H9 (cell line): Measurements from ENCODE around the gene CHMP3. TPM values are rescaled to one million over a fixed set of nuclear protein-coding genes. Genes with fewer than 3 reads are reported as not detected.

ENCODE experiments used
- DNase-seq: peaks from one replicate; pipeline ENCODE4 v3.0.0-alpha.2; 2017
- H2AFZ ChIP-seq: one replicate; pipeline ENCODE4 v1.6.1; 2013; ENCODE audit warnings: mild to moderate bottlenecking, low read length, control low read depth, moderate library complexity
- H2AK5ac ChIP-seq: 2 replicates; pipeline ENCODE4 v1.6.1; 2013; ENCODE audit warnings: low read length, control low read depth, mixed read lengths; ENCODE audit not compliant: insufficient read length
- H2BK120ac ChIP-seq: one replicate; pipeline ENCODE4 v1.6.1; 2013; ENCODE audit warnings: low read depth, mild to moderate bottlenecking, low read length, control low read depth, inconsistent platforms; ENCODE audit not compliant: poor library complexity, severe bottlenecking
- H2BK12ac ChIP-seq: 2 replicates; pipeline ENCODE4 v1.6.1; 2013; ENCODE audit warnings: low read length, control low read depth, mixed read lengths, low read depth; ENCODE audit not compliant: insufficient read length
- H2BK15ac ChIP-seq: 2 replicates; pipeline ENCODE4 v1.6.1; 2013; ENCODE audit warnings: low read depth, low read length, control low read depth
- H2BK20ac ChIP-seq: one replicate; pipeline ENCODE4 v1.6.1; 2013; ENCODE audit warnings: low read depth, mild to moderate bottlenecking, low read length, control low read depth, inconsistent platforms; ENCODE audit not compliant: poor library complexity, severe bottlenecking
- H2BK5ac ChIP-seq: 2 replicates; pipeline ENCODE4 v1.6.1; 2013; ENCODE audit warnings: low read length, control low read depth, mixed read lengths; ENCODE audit not compliant: insufficient read length
- H3K14ac ChIP-seq: 2 replicates; pipeline ENCODE4 v1.6.1; 2013; ENCODE audit warnings: low read length, control low read depth; ENCODE audit not compliant: insufficient read depth
- H3K18ac ChIP-seq: 2 replicates; pipeline ENCODE4 v1.6.1; 2013; ENCODE audit warnings: low read depth, mild to moderate bottlenecking, mixed read lengths, low read length, control low read depth; ENCODE audit not compliant: insufficient read length
- H3K23ac ChIP-seq: 2 replicates; pipeline ENCODE4 v1.6.1; 2013; ENCODE audit warnings: low read length, control low read depth, mixed read lengths, low read depth; ENCODE audit not compliant: insufficient read length
- H3K23me2 ChIP-seq: 2 replicates; pipeline ENCODE4 v1.6.1; 2013; ENCODE audit warnings: low read depth, mild to moderate bottlenecking, mixed read lengths, low read length, control low read depth; ENCODE audit not compliant: insufficient read length, poor library complexity, severe bottlenecking
- H3K27ac ChIP-seq: 2 replicates; pipeline ENCODE4 v1.5.1; 2013; ENCODE audit warnings: low read length, control low read depth, mixed read lengths, low read depth; ENCODE audit not compliant: insufficient read length
- H3K27me3 ChIP-seq: 2 replicates; pipeline ENCODE4 v1.6.1; 2013; ENCODE audit warnings: low read length, control low read depth, inconsistent platforms; ENCODE audit not compliant: insufficient read depth
- H3K4ac ChIP-seq: 2 replicates; pipeline ENCODE4 v1.6.1; 2013; ENCODE audit warnings: low read depth, mild to moderate bottlenecking, control low read depth, inconsistent platforms, low read length, moderate library complexity
- H3K4me1 ChIP-seq: 2 replicates; pipeline ENCODE4 v1.6.1; 2013; ENCODE audit warnings: low read length, control low read depth, inconsistent platforms; ENCODE audit not compliant: insufficient read depth
- H3K4me2 ChIP-seq: 2 replicates; pipeline ENCODE4 v1.6.1; 2013; ENCODE audit warnings: low read length, control low read depth, mixed read lengths; ENCODE audit not compliant: insufficient read length, insufficient read depth
- H3K56ac ChIP-seq: 2 replicates; pipeline ENCODE4 v1.6.1; 2013; ENCODE audit warnings: low read depth, mild to moderate bottlenecking, mixed read lengths, low read length, control low read depth; ENCODE audit not compliant: insufficient read length
- H3K79me1 ChIP-seq: 2 replicates; pipeline ENCODE4 v1.6.1; 2013; ENCODE audit warnings: low read depth, mild to moderate bottlenecking, moderate library complexity, low read length, control low read depth, inconsistent platforms; ENCODE audit not compliant: insufficient read depth, poor library complexity, severe bottlenecking
- H3K79me2 ChIP-seq: 2 replicates; pipeline ENCODE4 v1.6.1; 2013; ENCODE audit warnings: low read length, control low read depth, inconsistent platforms; ENCODE audit not compliant: insufficient read depth
- H3K9ac ChIP-seq: 2 replicates; pipeline ENCODE4 v1.6.1; 2013; ENCODE audit warnings: low read length, control low read depth, mixed read lengths; ENCODE audit not compliant: insufficient read length; ENCODE audit errors: extremely low read depth
- H3K9me3 ChIP-seq: one replicate; pipeline ENCODE4 v1.6.1; 2013; ENCODE audit warnings: low read depth, low read length, inconsistent platforms; ENCODE audit not compliant: control insufficient read depth
- H3T11ph ChIP-seq: one replicate; pipeline ENCODE4 v1.6.1; 2013; ENCODE audit warnings: mild to moderate bottlenecking, low read length, control low read depth, inconsistent platforms
- H4K20me1 ChIP-seq: one replicate; pipeline ENCODE4 v1.6.1; 2013; ENCODE audit not compliant: control insufficient read depth, insufficient read length, insufficient read depth
- H4K5ac ChIP-seq: 2 replicates; pipeline ENCODE4 v1.6.1; 2013; ENCODE audit warnings: low read depth, mild to moderate bottlenecking, mixed read lengths, low read length, control low read depth; ENCODE audit not compliant: insufficient read length
- H4K8ac ChIP-seq: replicated peaks from 2 replicates; pipeline ENCODE4 v1.6.1; 2013; ENCODE audit warnings: low read length, control low read depth, mixed read lengths, low read depth; ENCODE audit not compliant: insufficient read length
- H4K91ac ChIP-seq: 2 replicates; pipeline ENCODE4 v1.6.1; 2013; ENCODE audit warnings: low read depth, mild to moderate bottlenecking, moderate library complexity, mixed read lengths, low read length, control low read depth; ENCODE audit not compliant: insufficient read length
- H3K27ac Mint-ChIP-seq, 3 experiments: 2 replicates in 2 of 3; 3 replicates in 1 of 3; pipeline ENCODE4 v1.8.0; 2020 to 2021; ENCODE audit warnings: mixed read lengths in 3 of 3, mild to moderate bottlenecking in 1 of 3, moderate library complexity in 1 of 3
- H3K27me3 Mint-ChIP-seq: 2 replicates; pipeline ENCODE4 v1.8.0; 2021; ENCODE audit warnings: low read depth, mild to moderate bottlenecking, moderate library complexity, mixed read lengths
- H3K36me3 Mint-ChIP-seq, 3 experiments: 2 replicates in 2 of 3; 3 replicates in 1 of 3; pipeline ENCODE4 v1.8.0; 2020 to 2021; ENCODE audit warnings: low read depth in 3 of 3, mixed read lengths in 3 of 3; ENCODE audit not compliant: insufficient read depth in 1 of 3
- H3K4me1 Mint-ChIP-seq, 2 experiments: 2 replicates each; pipeline ENCODE4 v1.8.0; 2020; ENCODE audit warnings: mixed read lengths in 2 of 2
- H3K4me3 Mint-ChIP-seq, 2 experiments: 2 replicates in 1 of 2; 3 replicates in 1 of 2; pipeline ENCODE4 v1.8.0; 2020 to 2021; ENCODE audit warnings: mild to moderate bottlenecking in 2 of 2, mixed read lengths in 2 of 2, moderate library complexity in 1 of 2
- H3K9me3 Mint-ChIP-seq, 2 experiments: 2 replicates in 1 of 2; 3 replicates in 1 of 2; pipeline ENCODE4 v1.8.0; 2020; ENCODE audit warnings: mild to moderate bottlenecking in 2 of 2, mixed read lengths in 2 of 2, moderate library complexity in 1 of 2
- CTCF ChIP-seq: fragments of 200-600 bp; sonication (generic); conservative IDR thresholded peaks from 3 replicates; pipeline ENCODE4 v1.8.0; 2021; ENCODE audit warnings: antibody characterized with exemption, mild to moderate bottlenecking
- whole genome bisulfite sequencing: extraction: QIAGEN DNeasy Blood & Tissue Kit; methylation state at CpG from one replicate; pipeline ENCODE4 v1.1.7; 2013; ENCODE audit warnings: missing lambda C conversion rate, low lambda C conversion rate, mixed read lengths; ENCODE audit not compliant: insufficient read length; ENCODE audit errors: extremely low coverage; 5-methylcytosine and 5-hydroxymethylcytosine counted together
- total RNA-seq: library from RNA; stranded (reverse); gene quantifications from 2 replicates; pipeline ENCODE4 v1.2.1, GENCODE V29; 2021

CHMP3 gene
- total RNA-seq, 1 experiment from 2014 or later = 28.8 TPM

- no peak overlapping the region for H2BK12ac ChIP-seq
- no peak overlapping the region for H2BK15ac ChIP-seq
- H2AFZ ChIP-seq = no peak overlapping the region
- H3K9me3 ChIP-seq = no peaks in the 10 kb centered on the region
- H3K9me3 Mint-ChIP-seq = peaks cover 0 to 4% of the 10 kb centered on the region in 2 experiments; a peak in 1 of 5 replicates
- no peaks in the 10 kb centered on the region for H3K79me1 ChIP-seq
- no peak for DNase-seq
- no peak overlapping the region for H3K27ac ChIP-seq
- no peak overlapping the region for H3K4me2 ChIP-seq
- H3K4ac ChIP-seq = no peak overlapping the region
- no peak overlapping the region for H3K27ac Mint-ChIP-seq
- H3K36me3 Mint-ChIP-seq = peaks cover 51 to 92% (median 89%) of the 10 kb centered on the region in 3 experiments
- no peaks in the 10 kb centered on the region for H3K79me2 ChIP-seq
- no peaks in the 10 kb centered on the region for H3K4me1 ChIP-seq
- no peak overlapping the region for H3K4me3 Mint-ChIP-seq
- no peak overlapping the region for H2BK120ac ChIP-seq
- H2BK20ac ChIP-seq = no peak overlapping the region
- H4K91ac ChIP-seq = no peak overlapping the region
- no peaks in the 10 kb centered on the region for H3K23me2 ChIP-seq
- H3K18ac ChIP-seq = no peak overlapping the region
- no peak overlapping the region for H2AK5ac ChIP-seq
- H3K14ac ChIP-seq = no peak overlapping the region
- no peaks in the 10 kb centered on the region for H3K4me1 Mint-ChIP-seq
- no peak for TF ChIP-seq CTCF
- no peaks in the 10 kb centered on the region for H3K27me3 ChIP-seq
- H3K56ac ChIP-seq = no peak overlapping the region
- WGBS = no CpG with 5 or more reads among the region's 4 CpGs
- no peaks in the 10 kb centered on the region for H3K27me3 Mint-ChIP-seq
- no peak overlapping the region for H2BK5ac ChIP-seq
- no peak overlapping the region for H4K5ac ChIP-seq
- no peak overlapping the region for H3T11ph ChIP-seq
- H4K20me1 ChIP-seq = no peaks in the 10 kb centered on the region
- no peak overlapping the region for H3K9ac ChIP-seq
- no peak overlapping the region for H4K8ac ChIP-seq
- H3K23ac ChIP-seq = no peak overlapping the region
Observed at GRCh38 chr2:86490245-86490644, 73.0 kb downstream of the CHMP3 start.
